Lower leg skin (tissue), 3 donors: ENCODE data around the gene NYAP2.

ENCODE experiments used
- CTCF ChIP-seq, 3 donors: fragments of 450-650 bp; IDR thresholded peaks; one replicate each; pipeline ENCODE4 v1.5.1; 2016; ENCODE audit warnings: antibody characterized with exemption in 3 of 3, mild to moderate bottlenecking in 3 of 3, moderate library complexity in 2 of 3
- POLR2A ChIP-seq, 2 donors: fragments of 450-650 bp; IDR thresholded peaks; one replicate each; pipeline ENCODE4 v1.6.1; 2016 to 2017; ENCODE audit warnings: antibody characterized with exemption in 2 of 2, mild to moderate bottlenecking in 1 of 2, moderate library complexity in 1 of 2

- no peak for TF ChIP-seq CTCF (IDR thresholded peaks at IDR 0.05)
- no peak for TF ChIP-seq POLR2A (IDR thresholded peaks at IDR 0.05)
These were observed 86.7 kb downstream of the NYAP2 start for GRCh38 chr2:225486236-225486635.
